ENCODE data around the gene ARHGEF7. TPM values are rescaled to one million over a fixed set of nuclear protein-coding genes. Genes with fewer than 3 reads are reported as not detected.

ARHGEF7 gene
- total and polyA plus RNA-seq, 2 experiments from 2014 or later, result 23.6 to 58.9 TPM

DNA sequence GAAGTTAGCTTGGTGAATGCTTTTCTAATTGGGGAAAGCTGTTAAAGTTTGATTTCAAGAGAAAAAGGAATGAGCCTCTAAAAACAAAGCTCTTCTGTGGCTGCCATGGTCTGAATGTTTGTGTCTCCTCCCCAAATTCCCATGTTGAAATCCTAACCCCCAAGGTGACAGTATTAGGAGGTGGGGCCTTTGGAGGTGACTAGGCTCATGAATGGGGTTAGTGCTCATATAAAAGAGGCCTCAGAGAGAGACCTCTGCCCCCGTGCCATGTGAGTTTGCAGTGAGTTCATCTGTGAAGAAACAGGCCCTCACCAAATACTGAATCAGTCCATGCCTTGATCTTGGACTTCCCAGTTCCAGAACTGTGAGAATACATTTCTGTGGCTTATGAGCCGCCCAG lies 56.5 kb downstream of the ARHGEF7 start:
- Histone ChIP-seq H3K27me3 (ENCODE audit: insufficient read depth) (no peaks in the 10 kb centered on the region), H3K9me2 (ENCODE audit: insufficient read depth) (no peaks in the 10 kb centered on the region), H3K79me2 (replicated peaks; ENCODE audit: insufficient read depth) (peaks cover 99% of the 10 kb centered on the region), H3K4me3 (no peak overlapping the region), H3K4me1 (ENCODE audit: insufficient read depth) (peaks cover 14% of the 10 kb centered on the region), H3K36me3 (ENCODE audit: insufficient read depth) (no peaks in the 10 kb centered on the region), H2AFZ (no peak overlapping the region), H3K27ac (ENCODE audit: low read depth) (peak overlapping the region; percentile 45; the same call in 1 of the 2 replicates), H4K20me1 (replicated peaks; ENCODE audit: insufficient read depth) (peaks cover 62% of the 10 kb centered on the region), H3F3A (replicated peaks; ENCODE audit: low read depth) (no peaks in the 10 kb centered on the region), H3K4me2 (no peak overlapping the region)
- peaks cover 16% of the 10 kb centered on the region for H3K36me3 Mint-ChIP-seq (ENCODE audit: low read depth)
- no peak overlapping the region for H3K27ac Mint-ChIP-seq
- DNase-seq (ENCODE audit: low spot score) (no peak), ATAC-seq (no peak)
- no peak overlapping the region for H3K4me3 Mint-ChIP-seq
- peaks cover 7% of the 10 kb centered on the region for H3K27me3 Mint-ChIP-seq (ENCODE audit: insufficient read depth, low read depth, poor library complexity)
- no peaks in the 10 kb centered on the region; the same call in 2 of the 3 replicates for H3K9me3 Mint-ChIP-seq
- H3K4me1 Mint-ChIP-seq, result peaks cover 23% of the 10 kb centered on the region
- TF ChIP-seq EZH2 (IDR thresholded peaks at IDR 0.05; ENCODE audit: low read depth, unreplicated experiment), result no peak
- no peak for TF ChIP-seq ZNF114 (CRISPR knock-in tag; IDR thresholded peaks at IDR 0.05)

DNA sequence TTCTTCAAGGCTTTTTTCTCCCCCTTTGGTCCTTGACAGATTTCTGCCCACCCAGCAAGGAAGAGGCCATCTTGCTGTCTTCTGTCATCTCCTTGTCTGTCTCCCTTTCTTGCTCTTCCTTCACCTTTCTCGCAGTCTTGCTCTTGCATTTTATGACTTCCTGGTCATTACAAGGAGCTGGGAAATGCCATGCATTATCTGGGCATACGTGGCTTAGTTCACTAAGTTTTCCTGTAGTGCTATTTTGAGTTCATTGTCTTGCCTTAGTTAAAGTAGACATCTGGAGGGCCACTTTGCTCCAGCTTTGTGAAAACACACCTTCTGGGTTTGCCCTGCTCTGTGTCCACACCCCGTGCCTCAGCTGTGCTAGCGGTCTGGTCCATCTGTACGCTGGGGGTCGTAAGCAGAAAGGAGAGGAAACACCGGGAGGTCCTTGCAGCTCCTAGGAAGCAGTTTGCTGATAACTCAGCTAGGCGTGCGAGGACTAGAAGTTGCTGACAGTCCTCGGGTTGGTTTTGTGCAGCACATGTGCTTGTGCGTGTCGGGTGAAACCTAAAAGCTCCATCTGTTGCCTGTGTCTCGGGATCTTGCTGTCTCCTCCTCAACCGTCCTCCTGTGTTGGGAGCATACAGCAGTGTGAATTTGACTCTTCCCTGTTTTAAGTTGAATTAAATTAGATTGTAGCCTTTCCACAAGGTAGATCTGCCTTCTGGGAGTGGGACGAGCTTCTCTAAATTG lies 59.4 kb downstream of the ARHGEF7 start:
- H3K27me3 ChIP-seq (ENCODE audit: insufficient read depth), result no peaks in the 10 kb centered on the region
- H3K4me2 ChIP-seq, result no peak overlapping the region
- Mint-ChIP-seq H3K27me3 (ENCODE audit: insufficient read depth, low read depth, poor library complexity) (peaks cover 8% of the 10 kb centered on the region), H3K9me3 (no peaks in the 10 kb centered on the region; the same call in 2 of the 3 replicates), H3K4me1 (peaks cover 32% of the 10 kb centered on the region), H3K36me3 (ENCODE audit: low read depth) (peaks cover 4% of the 10 kb centered on the region), H3K27ac (0 out of 2 replicates have a peak overlapping the region, but pooled peaks have one; percentile 15), H3K4me3 (no peak overlapping the region)
- peaks cover 61% of the 10 kb centered on the region for H4K20me1 ChIP-seq (replicated peaks; ENCODE audit: insufficient read depth)
- peaks cover 14% of the 10 kb centered on the region for H3K4me1 ChIP-seq (ENCODE audit: insufficient read depth)
- no peak overlapping the region for H2AFZ ChIP-seq
- no peak overlapping the region for H3K27ac ChIP-seq (ENCODE audit: low read depth)
- H3K36me3 ChIP-seq (ENCODE audit: insufficient read depth), result no peaks in the 10 kb centered on the region
- no peaks in the 10 kb centered on the region for H3F3A ChIP-seq (replicated peaks; ENCODE audit: low read depth)
- H3K79me2 ChIP-seq (replicated peaks; ENCODE audit: insufficient read depth), result peaks cover 99% of the 10 kb centered on the region
- ATAC-seq, result no peak
- H3K4me3 ChIP-seq, result no peak overlapping the region
- DNase-seq (ENCODE audit: low spot score), result no peak
- no peaks in the 10 kb centered on the region for H3K9me2 ChIP-seq (ENCODE audit: insufficient read depth)
- TF ChIP-seq ZNF114 (CRISPR knock-in tag; IDR thresholded peaks at IDR 0.05), result no peak
- no peak for TF ChIP-seq STAT1 (IDR thresholded peaks at IDR 0.05; ENCODE audit: unreplicated experiment)
- TF ChIP-seq, protein P1, sequence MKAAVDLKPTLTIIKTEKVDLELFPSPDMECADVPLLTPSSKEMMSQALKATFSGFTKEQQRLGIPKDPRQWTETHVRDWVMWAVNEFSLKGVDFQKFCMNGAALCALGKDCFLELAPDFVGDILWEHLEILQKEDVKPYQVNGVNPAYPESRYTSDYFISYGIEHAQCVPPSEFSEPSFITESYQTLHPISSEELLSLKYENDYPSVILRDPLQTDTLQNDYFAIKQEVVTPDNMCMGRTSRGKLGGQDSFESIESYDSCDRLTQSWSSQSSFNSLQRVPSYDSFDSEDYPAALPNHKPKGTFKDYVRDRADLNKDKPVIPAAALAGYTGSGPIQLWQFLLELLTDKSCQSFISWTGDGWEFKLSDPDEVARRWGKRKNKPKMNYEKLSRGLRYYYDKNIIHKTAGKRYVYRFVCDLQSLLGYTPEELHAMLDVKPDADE (IDR thresholded peaks at IDR 0.05), result no peak
- no peak for TF ChIP-seq CREB1 (CRISPR knock-in tag; IDR thresholded peaks at IDR 0.05; ENCODE audit: low read depth)
- no peak for TF ChIP-seq NANOG (IDR thresholded peaks at IDR 0.05; ENCODE audit: borderline replicate concordance)
- TF ChIP-seq, protein P2, sequence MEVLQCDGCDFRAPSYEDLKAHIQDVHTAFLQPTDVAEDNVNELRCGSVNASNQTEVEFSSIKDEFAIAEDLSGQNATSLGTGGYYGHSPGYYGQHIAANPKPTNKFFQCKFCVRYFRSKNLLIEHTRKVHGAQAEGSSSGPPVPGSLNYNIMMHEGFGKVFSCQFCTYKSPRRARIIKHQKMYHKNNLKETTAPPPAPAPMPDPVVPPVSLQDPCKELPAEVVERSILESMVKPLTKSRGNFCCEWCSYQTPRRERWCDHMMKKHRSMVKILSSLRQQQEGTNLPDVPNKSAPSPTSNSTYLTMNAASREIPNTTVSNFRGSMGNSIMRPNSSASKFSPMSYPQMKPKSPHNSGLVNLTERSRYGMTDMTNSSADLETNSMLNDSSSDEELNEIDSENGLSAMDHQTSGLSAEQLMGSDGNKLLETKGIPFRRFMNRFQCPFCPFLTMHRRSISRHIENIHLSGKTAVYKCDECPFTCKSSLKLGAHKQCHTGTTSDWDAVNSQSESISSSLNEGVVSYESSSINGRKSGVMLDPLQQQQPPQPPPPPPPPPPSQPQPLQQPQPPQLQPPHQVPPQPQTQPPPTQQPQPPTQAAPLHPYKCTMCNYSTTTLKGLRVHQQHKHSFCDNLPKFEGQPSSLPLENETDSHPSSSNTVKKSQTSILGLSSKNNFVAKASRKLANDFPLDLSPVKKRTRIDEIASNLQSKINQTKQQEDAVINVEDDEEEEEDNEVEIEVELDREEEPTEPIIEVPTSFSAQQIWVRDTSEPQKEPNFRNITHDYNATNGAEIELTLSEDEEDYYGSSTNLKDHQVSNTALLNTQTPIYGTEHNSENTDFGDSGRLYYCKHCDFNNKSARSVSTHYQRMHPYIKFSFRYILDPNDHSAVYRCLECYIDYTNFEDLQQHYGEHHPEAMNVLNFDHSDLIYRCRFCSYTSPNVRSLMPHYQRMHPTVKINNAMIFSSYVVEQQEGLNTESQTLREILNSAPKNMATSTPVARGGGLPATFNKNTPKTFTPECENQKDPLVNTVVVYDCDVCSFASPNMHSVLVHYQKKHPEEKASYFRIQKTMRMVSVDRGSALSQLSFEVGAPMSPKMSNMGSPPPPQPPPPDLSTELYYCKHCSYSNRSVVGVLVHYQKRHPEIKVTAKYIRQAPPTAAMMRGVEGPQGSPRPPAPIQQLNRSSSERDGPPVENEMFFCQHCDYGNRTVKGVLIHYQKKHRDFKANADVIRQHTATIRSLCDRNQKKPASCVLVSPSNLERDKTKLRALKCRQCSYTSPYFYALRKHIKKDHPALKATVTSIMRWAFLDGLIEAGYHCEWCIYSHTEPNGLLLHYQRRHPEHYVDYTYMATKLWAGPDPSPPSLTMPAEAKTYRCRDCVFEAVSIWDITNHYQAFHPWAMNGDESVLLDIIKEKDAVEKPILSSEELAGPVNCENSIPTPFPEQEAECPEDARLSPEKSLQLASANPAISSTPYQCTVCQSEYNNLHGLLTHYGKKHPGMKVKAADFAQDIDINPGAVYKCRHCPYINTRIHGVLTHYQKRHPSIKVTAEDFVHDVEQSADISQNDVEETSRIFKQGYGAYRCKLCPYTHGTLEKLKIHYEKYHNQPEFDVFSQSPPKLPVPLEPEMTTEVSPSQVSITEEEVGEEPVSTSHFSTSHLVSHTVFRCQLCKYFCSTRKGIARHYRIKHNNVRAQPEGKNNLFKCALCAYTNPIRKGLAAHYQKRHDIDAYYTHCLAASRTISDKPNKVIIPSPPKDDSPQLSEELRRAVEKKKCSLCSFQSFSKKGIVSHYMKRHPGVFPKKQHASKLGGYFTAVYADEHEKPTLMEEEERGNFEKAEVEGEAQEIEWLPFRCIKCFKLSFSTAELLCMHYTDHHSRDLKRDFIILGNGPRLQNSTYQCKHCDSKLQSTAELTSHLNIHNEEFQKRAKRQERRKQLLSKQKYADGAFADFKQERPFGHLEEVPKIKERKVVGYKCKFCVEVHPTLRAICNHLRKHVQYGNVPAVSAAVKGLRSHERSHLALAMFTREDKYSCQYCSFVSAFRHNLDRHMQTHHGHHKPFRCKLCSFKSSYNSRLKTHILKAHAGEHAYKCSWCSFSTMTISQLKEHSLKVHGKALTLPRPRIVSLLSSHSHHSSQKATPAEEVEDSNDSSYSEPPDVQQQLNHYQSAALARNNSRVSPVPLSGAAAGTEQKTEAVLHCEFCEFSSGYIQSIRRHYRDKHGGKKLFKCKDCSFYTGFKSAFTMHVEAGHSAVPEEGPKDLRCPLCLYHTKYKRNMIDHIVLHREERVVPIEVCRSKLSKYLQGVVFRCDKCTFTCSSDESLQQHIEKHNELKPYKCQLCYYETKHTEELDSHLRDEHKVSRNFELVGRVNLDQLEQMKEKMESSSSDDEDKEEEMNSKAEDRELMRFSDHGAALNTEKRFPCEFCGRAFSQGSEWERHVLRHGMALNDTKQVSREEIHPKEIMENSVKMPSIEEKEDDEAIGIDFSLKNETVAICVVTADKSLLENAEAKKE (CRISPR knock-in tag; IDR thresholded peaks at IDR 0.05), result no peak
- TF ChIP-seq POLR2AphosphoS5 (IDR thresholded peaks at IDR 0.05; ENCODE audit: low read depth), result no peak
- TF ChIP-seq EZH2 (IDR thresholded peaks at IDR 0.05; ENCODE audit: low read depth, unreplicated experiment), result no peak
- TF ChIP-seq, protein P3, sequence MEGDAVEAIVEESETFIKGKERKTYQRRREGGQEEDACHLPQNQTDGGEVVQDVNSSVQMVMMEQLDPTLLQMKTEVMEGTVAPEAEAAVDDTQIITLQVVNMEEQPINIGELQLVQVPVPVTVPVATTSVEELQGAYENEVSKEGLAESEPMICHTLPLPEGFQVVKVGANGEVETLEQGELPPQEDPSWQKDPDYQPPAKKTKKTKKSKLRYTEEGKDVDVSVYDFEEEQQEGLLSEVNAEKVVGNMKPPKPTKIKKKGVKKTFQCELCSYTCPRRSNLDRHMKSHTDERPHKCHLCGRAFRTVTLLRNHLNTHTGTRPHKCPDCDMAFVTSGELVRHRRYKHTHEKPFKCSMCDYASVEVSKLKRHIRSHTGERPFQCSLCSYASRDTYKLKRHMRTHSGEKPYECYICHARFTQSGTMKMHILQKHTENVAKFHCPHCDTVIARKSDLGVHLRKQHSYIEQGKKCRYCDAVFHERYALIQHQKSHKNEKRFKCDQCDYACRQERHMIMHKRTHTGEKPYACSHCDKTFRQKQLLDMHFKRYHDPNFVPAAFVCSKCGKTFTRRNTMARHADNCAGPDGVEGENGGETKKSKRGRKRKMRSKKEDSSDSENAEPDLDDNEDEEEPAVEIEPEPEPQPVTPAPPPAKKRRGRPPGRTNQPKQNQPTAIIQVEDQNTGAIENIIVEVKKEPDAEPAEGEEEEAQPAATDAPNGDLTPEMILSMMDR (conservative IDR thresholded peaks at IDR 0.05; ENCODE audit: low read depth in 2 of 2), result no peak
- no peak for TF ChIP-seq JUNB (IDR thresholded peaks at IDR 0.05; ENCODE audit: unreplicated experiment)
- no peak for TF ChIP-seq ZNF331 (CRISPR knock-in tag; IDR thresholded peaks at IDR 0.05; ENCODE audit: low read depth)

Measured in GM23338 (cell line).